PC-9 (cell line): ENCODE results near the gene TRNT1. TPM values are rescaled to one million over a fixed set of nuclear protein-coding genes. Genes with fewer than 3 reads are reported as not detected.

Experiments
- BruUV-seq: library from RNA; stranded (reverse); fragments of 400-500 nt; replicated peaks from 2 replicates; lab custom pipeline; 2021; lab: Mats Ljungman, UMichigan
- CTCF ChIA-PET: fragments of 300-600 bp; sonication (Branson Sonifier 250); formaldehyde crosslinking; loops from one replicate; lab custom pipeline; 2022; ENCODE audit warnings: antibody characterized with exemption; lab: Charles Lee
- POLR2A ChIA-PET: fragments of 300-600 bp; sonication (Branson Sonifier 250); formaldehyde crosslinking; loops from one replicate; lab custom pipeline; 2022; ENCODE audit warnings: antibody characterized with exemption; ENCODE audit not compliant: unreplicated experiment; lab: Charles Lee
- DNase-seq, 2 experiments: peaks; one replicate each; pipeline versions ENCODE4 v3.0.0 to v3.0.0-alpha.2; 2015 to 2022; ENCODE audit warnings: mixed read lengths in 1 of 2
- H2AFZ ChIP-seq: fragments of 200-600 bp; sonication (generic); 2 replicates; pipeline ENCODE4 v1.8.1; 2017; ENCODE audit warnings: antibody characterized with exemption
- H3F3A ChIP-seq: fragments of 200-600 bp; sonication (generic); 2 replicates; pipeline ENCODE4 v1.8.1; 2017; ENCODE audit warnings: antibody characterized with exemption, mild to moderate bottlenecking, low read depth; ENCODE audit not compliant: insufficient read depth
- H3K27ac ChIP-seq: fragments of 200-600 bp; sonication (generic); 2 replicates; pipeline ENCODE4 v1.6.1; 2016; ENCODE audit warnings: mixed run types
- H3K27me3 ChIP-seq: fragments of 200-600 bp; sonication (generic); 2 replicates; pipeline ENCODE4 v1.6.1; 2016; ENCODE audit warnings: low read depth, mixed run types; ENCODE audit not compliant: insufficient read depth
- H3K36me3 ChIP-seq: fragments of 200-600 bp; sonication (generic); 2 replicates; pipeline ENCODE4 v1.6.1; 2016; ENCODE audit warnings: low read depth, mixed run types
- H3K4me1 ChIP-seq: fragments of 200-600 bp; sonication (generic); replicated peaks from 2 replicates; pipeline ENCODE4 v1.6.1; 2016; ENCODE audit warnings: mixed run types; ENCODE audit not compliant: insufficient read depth
- H3K4me2 ChIP-seq: fragments of 200-600 bp; sonication (generic); 2 replicates; pipeline ENCODE4 v1.6.1; 2017; ENCODE audit warnings: mixed run types
- H3K4me3 ChIP-seq: fragments of 200-600 bp; sonication (generic); 2 replicates; pipeline ENCODE4 v1.6.1; 2016; ENCODE audit warnings: mixed run types
- H3K79me2 ChIP-seq: fragments of 200-600 bp; sonication (generic); 2 replicates; pipeline ENCODE4 v1.6.1; 2017; ENCODE audit warnings: low read depth, mixed run types
- H3K9me2 ChIP-seq: fragments of 200-600 bp; sonication (generic); 2 replicates; pipeline ENCODE4 v1.8.1; 2017; ENCODE audit warnings: mild to moderate bottlenecking; ENCODE audit not compliant: insufficient read depth
- H3K9me3 ChIP-seq: fragments of 200-600 bp; sonication (generic); 2 replicates; pipeline ENCODE4 v1.8.1; 2016; ENCODE audit warnings: low read depth; ENCODE audit not compliant: insufficient read depth
- H4K20me1 ChIP-seq: fragments of 200-600 bp; sonication (generic); 2 replicates; pipeline ENCODE4 v1.8.1; 2017; ENCODE audit not compliant: insufficient read depth
- EZH2 ChIP-seq: fragments of 200-600 bp; sonication (generic); IDR thresholded peaks from 2 replicates; pipeline ENCODE4 v1.8.0; 2017; ENCODE audit warnings: antibody characterized with exemption, low read depth
- intact Hi-C: fragments of 100-400 bp; cut with micrococcal nuclease; formaldehyde crosslinking; loops from one replicate; pipeline ENCODE4 v1.10.0; 2022; ENCODE audit not compliant: unreplicated experiment
- total RNA-seq: library from RNA; stranded (reverse); gene quantifications from 2 replicates; pipeline ENCODE4 v1.2.3, GENCODE V29; 2021
- TF ChIP-seq, protein P1 (sequence below): fragments of 200-600 bp; sonication (generic); conservative IDR thresholded peaks from 2 replicates; pipeline ENCODE4 v1.6.1; 2017; ENCODE audit warnings: mixed run types, antibody characterized with exemption, mild to moderate bottlenecking, moderate library complexity

The TRNT1 gene
- total RNA-seq, 1 experiment from 2014 or later: 22.5 TPM

- no peaks in the 10 kb centered on the region; the same call in 1 of the 2 replicates for H3K27me3 ChIP-seq
- ChIA-PET CTCF (no interaction called here), POLR2A (interaction anchor here (0.7 kb wide), 1 partner anchor 47 kb away, joined by 11 read pairs; no protein-coding TSS in a partner anchor)
- intact Hi-C loops: no loop called here
- H3K27ac ChIP-seq: no peak overlapping the region
- no peaks in the 10 kb centered on the region for H3K9me2 ChIP-seq
- no peak overlapping the region for H2AFZ ChIP-seq
- H3K79me2 ChIP-seq: no peaks in the 10 kb centered on the region
- no peak overlapping the region for H3K4me2 ChIP-seq
- H3K4me3 ChIP-seq: no peak overlapping the region
- no peaks in the 10 kb centered on the region for H3K4me1 ChIP-seq
- H4K20me1 ChIP-seq: no peaks in the 10 kb centered on the region
- no peak for DNase-seq
- no peaks in the 10 kb centered on the region for H3F3A ChIP-seq
- TF ChIP-seq, protein P1, sequence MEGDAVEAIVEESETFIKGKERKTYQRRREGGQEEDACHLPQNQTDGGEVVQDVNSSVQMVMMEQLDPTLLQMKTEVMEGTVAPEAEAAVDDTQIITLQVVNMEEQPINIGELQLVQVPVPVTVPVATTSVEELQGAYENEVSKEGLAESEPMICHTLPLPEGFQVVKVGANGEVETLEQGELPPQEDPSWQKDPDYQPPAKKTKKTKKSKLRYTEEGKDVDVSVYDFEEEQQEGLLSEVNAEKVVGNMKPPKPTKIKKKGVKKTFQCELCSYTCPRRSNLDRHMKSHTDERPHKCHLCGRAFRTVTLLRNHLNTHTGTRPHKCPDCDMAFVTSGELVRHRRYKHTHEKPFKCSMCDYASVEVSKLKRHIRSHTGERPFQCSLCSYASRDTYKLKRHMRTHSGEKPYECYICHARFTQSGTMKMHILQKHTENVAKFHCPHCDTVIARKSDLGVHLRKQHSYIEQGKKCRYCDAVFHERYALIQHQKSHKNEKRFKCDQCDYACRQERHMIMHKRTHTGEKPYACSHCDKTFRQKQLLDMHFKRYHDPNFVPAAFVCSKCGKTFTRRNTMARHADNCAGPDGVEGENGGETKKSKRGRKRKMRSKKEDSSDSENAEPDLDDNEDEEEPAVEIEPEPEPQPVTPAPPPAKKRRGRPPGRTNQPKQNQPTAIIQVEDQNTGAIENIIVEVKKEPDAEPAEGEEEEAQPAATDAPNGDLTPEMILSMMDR: no peak
- no peak for TF ChIP-seq EZH2
- BruUV-seq: no TSS peak
- no peaks in the 10 kb centered on the region for H3K36me3 ChIP-seq
- H3K9me3 ChIP-seq: no peaks in the 10 kb centered on the region
Observed at GRCh38 chr3:3086239-3086638, 40.5 kb upstream of the TRNT1 start.

DNA sequence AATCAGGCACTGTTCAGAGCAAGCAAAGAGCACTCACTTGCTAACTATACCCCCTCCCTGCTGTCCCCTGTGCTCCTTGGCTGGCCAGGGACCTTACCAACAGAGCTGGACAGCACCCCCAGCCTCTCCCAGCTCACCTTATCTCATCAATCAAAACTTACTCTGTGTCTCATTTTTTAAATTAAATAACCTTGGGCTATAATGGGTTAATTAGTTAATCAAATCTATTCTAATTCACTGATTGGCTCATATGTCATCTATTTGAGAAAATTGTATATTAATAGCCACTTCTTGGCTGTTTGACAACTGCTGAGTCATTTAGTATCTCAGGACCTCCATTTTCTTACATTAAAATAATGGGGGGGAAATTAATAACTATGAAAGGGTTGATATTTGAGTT is 39.5 kb upstream of the TRNT1 start:
- TF ChIP-seq, protein P1: no peak
- no peak for TF ChIP-seq EZH2
- ChIA-PET POLR2A (no interaction called here), CTCF (no interaction called here)
- H4K20me1 ChIP-seq: no peaks in the 10 kb centered on the region
- no peaks in the 10 kb centered on the region for H3F3A ChIP-seq
- H3K27me3 ChIP-seq: no peaks in the 10 kb centered on the region; the same call in 1 of the 2 replicates
- H3K79me2 ChIP-seq: no peaks in the 10 kb centered on the region
- no peaks in the 10 kb centered on the region for H3K9me2 ChIP-seq
- no peak overlapping the region for H3K27ac ChIP-seq
- DNase-seq: no peak
- no peaks in the 10 kb centered on the region for H3K9me3 ChIP-seq
- no peaks in the 10 kb centered on the region for H3K4me1 ChIP-seq
- no peak overlapping the region for H2AFZ ChIP-seq
- H3K4me3 ChIP-seq: no peak overlapping the region
- intact Hi-C loops: no loop called here
- no peaks in the 10 kb centered on the region for H3K36me3 ChIP-seq
- BruUV-seq: no TSS peak
- no peak overlapping the region for H3K4me2 ChIP-seq

DNA sequence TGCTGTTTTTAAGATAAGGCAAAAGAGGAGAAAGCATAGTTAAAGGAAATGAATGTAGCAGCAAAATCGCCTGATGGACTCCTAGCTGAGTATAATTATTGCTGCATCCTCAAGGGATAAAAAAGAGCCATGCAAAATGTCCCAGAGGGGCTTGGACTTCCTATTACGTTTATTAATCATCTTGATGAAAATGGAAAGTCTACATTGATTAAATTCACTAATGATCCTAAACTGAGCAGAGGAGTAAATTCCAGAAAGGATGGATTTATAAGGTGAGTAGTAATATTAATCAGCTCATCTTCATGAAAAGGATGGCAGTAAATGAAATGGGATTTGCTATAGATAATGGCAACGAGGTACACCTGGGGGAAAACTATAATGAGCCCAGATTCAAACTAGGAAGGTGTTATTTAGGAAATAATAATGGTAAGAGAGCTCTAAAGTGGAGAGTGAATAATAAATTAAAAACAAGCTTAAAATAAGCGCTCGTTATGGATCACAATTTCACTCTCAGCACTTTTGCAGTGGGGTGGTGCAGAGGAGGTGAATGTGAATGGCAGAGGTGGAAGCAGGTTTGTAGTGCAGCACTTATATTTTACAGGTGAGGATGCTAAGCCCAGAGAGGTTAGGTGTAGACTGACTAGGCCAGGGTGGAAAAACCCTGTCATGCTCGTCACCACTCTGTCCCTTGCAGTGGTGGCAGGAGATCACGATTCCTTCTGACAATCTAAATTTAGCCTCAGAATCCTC is 38.8 kb upstream of the TRNT1 start:
- no peaks in the 10 kb centered on the region; the same call in 1 of the 2 replicates for H3K27me3 ChIP-seq
- no TSS peak for BruUV-seq
- H3K4me1 ChIP-seq: no peaks in the 10 kb centered on the region
- no peak overlapping the region for H3K4me3 ChIP-seq
- no peaks in the 10 kb centered on the region for H3K36me3 ChIP-seq
- H3K4me2 ChIP-seq: no peak overlapping the region
- no peak for DNase-seq
- H3K9me3 ChIP-seq: no peaks in the 10 kb centered on the region
- no peak overlapping the region for H3K27ac ChIP-seq
- ChIA-PET POLR2A (no interaction called here), CTCF (no interaction called here)
- H3K79me2 ChIP-seq: no peaks in the 10 kb centered on the region
- TF ChIP-seq, protein P1: no peak
- TF ChIP-seq EZH2: no peak
- H3K9me2 ChIP-seq: no peaks in the 10 kb centered on the region
- no peaks in the 10 kb centered on the region for H3F3A ChIP-seq
- H2AFZ ChIP-seq: no peak overlapping the region
- no peaks in the 10 kb centered on the region for H4K20me1 ChIP-seq
- intact Hi-C loops: no loop called here
